ENCODE results near the gene KDM7A.

KDM7A gene

GRCh38 chr7:140051820-140052219 lies 125.0 kb downstream of the KDM7A start:
- no peak for DNase-seq

DNA sequence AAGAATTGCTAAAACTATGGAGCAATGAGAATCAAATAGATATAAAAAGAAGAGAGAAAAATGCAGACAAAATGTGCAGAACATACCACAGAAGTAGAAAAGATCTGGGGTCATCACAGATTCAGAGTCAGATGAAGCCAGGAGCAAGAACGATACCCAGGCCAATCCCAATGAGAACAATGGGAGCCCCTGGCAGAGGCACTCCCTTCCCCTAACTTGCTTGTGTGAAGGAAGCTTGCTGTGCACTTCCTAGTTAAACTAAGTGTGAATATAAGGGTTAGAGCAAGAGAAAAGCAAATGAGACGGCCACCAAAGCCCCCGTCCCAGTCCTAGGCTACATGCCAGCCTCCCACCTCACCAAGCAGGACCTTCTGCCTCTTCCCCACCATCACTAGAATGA lies 126.7 kb downstream of the KDM7A start:
- DNase-seq = no peak

- peak in 1 of 2 experiments; percentile 5 for DNase-seq
Observed at GRCh38 chr7:140049339-140050024, 127.3 kb downstream of the KDM7A start.

GRCh38 chr7:140048989-140049338 lies 127.8 kb downstream of the KDM7A start:
- no peak for DNase-seq

DNA sequence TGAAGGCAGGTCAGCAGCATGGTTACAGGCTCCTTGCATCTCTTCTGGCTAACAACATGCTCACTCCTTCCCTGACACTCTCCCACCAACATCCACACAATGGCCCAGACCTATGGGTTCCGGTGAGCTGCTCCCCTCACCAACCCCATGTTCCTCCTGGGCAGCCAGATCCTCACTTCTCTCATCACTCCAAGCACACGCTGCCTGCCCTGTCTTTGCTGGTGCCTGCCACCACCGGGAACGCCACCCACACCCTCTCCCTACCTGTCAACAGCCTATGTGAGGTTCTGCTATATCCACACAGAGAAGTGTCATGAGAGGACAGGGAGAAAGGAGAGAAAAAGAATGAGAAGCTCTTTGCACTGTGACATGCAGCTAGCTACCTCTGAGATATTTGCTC lies 128.6 kb downstream of the KDM7A start:
- DNase-seq = no peak

DNA sequence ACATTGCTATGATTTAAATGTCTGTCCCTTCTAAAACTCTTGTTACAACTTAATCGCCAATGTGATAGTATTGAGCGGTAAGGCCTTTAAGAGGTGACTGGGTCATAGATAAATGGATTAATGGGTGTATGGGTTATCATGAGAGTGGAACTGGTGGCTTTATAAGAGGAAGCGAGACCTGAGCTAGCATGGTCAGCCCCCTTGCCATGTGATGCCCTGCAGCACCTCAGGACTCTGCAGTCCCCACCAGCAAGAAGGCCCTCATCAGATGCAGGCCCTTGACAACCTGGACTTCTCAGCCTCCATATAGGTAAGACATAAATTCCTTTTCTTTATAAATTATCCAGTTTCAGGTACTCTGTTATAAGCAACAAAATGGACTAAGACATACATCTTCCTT lies 129.6 kb downstream of the KDM7A start:
- no peak for DNase-seq

DNA sequence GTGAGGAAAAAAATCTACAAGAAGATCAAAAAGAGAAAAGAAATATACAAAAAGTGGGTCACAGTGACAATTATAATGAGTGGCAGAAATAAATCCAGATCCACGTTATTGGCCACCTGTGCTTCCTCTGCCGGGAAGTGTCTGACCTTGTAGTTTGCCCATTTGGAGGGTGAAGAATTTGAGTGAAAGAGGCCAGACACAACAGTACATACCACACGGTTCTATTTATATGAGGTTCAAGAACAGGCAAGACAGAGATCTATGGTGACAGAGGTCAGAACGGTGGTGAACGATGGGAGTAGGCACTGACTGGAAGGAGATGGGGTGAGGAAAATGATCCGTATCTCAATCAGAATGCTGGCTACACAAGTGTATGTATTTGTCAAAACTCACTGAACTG lies 131.1 kb downstream of the KDM7A start:
- no peak for DNase-seq

DNA sequence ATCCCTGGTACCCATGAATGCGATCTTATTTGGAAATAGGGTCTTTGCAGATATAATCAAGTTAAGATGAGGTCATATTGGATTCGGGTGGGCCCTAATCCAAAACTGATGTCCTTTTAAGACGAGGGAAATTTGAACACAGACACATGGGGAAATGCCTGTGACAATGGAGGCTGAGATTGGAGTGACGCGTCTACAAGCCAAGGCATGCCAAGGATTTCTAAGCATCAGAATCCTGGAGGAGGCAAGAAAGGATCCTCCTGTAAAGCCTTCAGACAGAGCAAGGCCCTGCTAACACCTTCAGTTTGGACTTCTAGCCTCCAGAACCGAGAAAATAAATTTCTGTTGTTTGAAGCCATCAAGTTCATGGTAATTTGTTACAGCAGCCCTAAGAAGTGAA lies 132.5 kb downstream of the KDM7A start:
- DNase-seq = no peak

DNA sequence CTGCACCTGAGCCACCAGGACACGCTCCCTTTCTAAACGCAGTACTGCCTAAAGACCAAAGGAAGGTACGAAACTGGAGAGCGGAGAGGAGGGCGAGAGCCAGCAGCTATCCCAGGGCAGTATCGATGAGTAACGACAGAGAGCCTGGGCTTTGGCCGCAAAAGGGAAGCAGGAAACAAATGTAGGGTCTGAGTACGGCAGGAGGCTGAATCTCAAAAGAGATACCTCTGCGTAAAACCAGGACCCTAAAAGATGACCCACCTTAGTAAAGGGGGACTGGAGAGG lies 134.5 kb downstream of the KDM7A start:
- no peak for DNase-seq

GRCh38 chr7:140041659-140042385 lies 135.0 kb downstream of the KDM7A start:
- DNase-seq = no peak

DNA sequence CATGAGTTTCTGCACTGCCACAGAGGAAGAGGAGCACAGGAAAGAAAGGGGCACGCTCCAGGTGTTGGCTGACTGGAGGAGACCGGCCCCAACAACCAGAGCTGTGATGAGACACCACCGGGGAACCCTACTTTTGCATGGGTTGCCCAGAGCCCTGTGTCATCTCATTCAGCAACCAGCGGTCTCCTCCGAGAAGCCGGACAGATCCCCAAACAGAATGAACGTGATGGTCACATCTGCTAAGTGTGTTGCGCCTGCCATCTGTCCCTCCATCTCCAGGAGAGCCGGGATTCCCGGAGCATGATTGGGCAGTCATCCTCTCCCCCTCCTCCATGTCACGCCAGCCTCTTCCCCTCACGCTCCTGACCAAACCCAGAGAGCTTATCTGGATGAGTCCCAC lies 136.9 kb downstream of the KDM7A start:
- no peak for DNase-seq

GRCh38 chr7:140039066-140039465 lies 137.7 kb downstream of the KDM7A start:
- no peak for DNase-seq

DNA sequence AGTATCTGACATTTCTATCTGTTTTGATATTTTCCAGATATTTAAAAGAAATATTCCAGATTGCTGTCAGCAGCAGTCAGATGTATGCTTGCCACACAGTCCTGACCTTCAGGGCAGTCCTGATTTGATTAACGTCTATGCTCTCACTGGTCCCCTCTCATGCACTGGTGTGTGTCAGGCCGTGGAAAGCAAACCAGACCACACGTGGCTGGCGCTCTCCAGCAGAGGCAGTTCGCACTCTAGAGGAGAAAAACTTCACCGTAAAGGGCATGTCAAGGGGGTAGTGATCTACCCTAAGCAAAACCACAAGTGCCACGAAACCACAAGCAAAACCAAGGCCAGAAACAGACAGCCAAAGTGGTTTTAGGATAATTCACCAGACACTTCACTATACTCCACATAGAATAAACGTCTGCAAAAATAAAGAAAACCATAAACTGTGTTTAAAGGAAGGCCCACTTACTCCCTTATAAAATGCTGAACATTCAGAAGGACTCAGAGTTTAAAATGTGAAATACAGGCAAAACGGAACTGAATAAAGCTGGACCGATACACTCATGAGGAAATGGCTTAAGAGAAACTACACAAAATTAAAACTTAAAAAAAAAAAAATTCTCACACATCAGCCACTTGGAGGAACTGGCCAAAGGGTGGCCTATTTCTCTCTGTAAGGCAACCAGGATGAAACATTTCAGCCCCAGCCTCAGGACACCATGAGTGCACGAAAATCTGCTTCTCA lies 140.4 kb downstream of the KDM7A start:
- DNase-seq = no peak

GRCh38 chr7:140035400-140036223 lies 141.2 kb downstream of the KDM7A start:
- DNase-seq = no peak
